SK-N-MC (cell line): ENCODE measurements around the gene NEK8.
"Not testable (repeated sequence)": the region's sequence is repeated elsewhere in the genome, so short reads cannot be mapped to it uniquely, and the experiment has no call there.

Experiments used
- DNase-seq: peaks from one replicate; pipeline ENCODE4 v3.0.0-alpha.2; 2011; ENCODE audit warnings: low read depth, low spot score
- H3K27ac ChIP-seq: fragments of 200-600 bp; sonication (generic); 2 replicates; pipeline ENCODE4 v1.5.1; 2016; ENCODE audit warnings: mixed run types
- H3K36me3 ChIP-seq: fragments of 200-600 bp; sonication (generic); 2 replicates; pipeline ENCODE4 v1.6.1; 2017; ENCODE audit warnings: antibody characterized with exemption, low read length, mixed read lengths; ENCODE audit not compliant: insufficient read depth
- H3K4me3 ChIP-seq: fragments of 200-600 bp; sonication (generic); 2 replicates; pipeline ENCODE4 v1.5.1; 2016
- H3K9ac ChIP-seq: fragments of 200-600 bp; sonication (generic); 2 replicates; pipeline ENCODE4 v1.8.0; 2017; ENCODE audit warnings: mixed run types, mixed read lengths; ENCODE audit not compliant: insufficient read length
- H3K9me3 ChIP-seq: fragments of 200-600 bp; sonication (generic); 2 replicates; pipeline ENCODE4 v1.6.1; 2017; ENCODE audit warnings: low read depth, mild to moderate bottlenecking, antibody characterized with exemption, low read length, moderate library complexity, mixed read lengths
- EZH2 ChIP-seq: fragments of 200-600 bp; sonication (generic); IDR thresholded peaks from one replicate; pipeline ENCODE4 v1.6.1; 2017; ENCODE audit warnings: antibody characterized with exemption
- FOXP2 ChIP-seq: optimal IDR thresholded peaks from 2 replicates; pipeline ENCODE3; 2011; ENCODE audit warnings: mild to moderate bottlenecking, moderate library complexity; ENCODE audit not compliant: insufficient read depth; ENCODE audit errors: extremely low read length, control extremely low read depth
- POLR2AphosphoS5 ChIP-seq: IDR thresholded peaks from 2 replicates; pipeline ENCODE4 v1.6.1; 2012; ENCODE audit warnings: mild to moderate bottlenecking, low read depth, low read length, borderline replicate concordance

The NEK8 gene

DNA sequence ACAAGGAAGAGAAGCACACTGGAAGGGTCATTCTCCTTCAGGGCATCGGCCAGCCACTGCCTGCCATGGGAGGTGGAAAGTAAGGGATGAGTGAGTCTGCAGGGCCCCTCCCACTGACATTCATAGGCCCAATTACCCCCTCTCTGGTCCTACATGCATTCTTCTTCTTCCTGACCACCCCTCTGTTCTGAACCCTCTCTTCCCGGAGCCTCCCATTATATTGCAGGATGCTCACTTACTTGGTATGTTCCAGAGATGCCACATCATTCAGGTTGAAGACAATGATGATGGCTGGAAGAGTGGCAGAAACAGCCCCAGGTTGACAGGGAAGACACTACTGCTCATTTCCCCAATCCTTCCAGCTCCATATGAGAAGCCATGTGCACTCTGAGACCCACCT is 13.4 kb upstream of the NEK8 start:
- Histone ChIP-seq H3K9ac (no peak overlapping the region), H3K27ac (no peak overlapping the region), H3K4me3 (no peak overlapping the region), H3K36me3 (peaks cover 29% of the 10 kb centered on the region), H3K9me3 (no peaks in the 10 kb centered on the region)
- TF ChIP-seq EZH2 (no peak), FOXP2 (no peak), POLR2AphosphoS5 (no peak)
- no peak for DNase-seq

DNA sequence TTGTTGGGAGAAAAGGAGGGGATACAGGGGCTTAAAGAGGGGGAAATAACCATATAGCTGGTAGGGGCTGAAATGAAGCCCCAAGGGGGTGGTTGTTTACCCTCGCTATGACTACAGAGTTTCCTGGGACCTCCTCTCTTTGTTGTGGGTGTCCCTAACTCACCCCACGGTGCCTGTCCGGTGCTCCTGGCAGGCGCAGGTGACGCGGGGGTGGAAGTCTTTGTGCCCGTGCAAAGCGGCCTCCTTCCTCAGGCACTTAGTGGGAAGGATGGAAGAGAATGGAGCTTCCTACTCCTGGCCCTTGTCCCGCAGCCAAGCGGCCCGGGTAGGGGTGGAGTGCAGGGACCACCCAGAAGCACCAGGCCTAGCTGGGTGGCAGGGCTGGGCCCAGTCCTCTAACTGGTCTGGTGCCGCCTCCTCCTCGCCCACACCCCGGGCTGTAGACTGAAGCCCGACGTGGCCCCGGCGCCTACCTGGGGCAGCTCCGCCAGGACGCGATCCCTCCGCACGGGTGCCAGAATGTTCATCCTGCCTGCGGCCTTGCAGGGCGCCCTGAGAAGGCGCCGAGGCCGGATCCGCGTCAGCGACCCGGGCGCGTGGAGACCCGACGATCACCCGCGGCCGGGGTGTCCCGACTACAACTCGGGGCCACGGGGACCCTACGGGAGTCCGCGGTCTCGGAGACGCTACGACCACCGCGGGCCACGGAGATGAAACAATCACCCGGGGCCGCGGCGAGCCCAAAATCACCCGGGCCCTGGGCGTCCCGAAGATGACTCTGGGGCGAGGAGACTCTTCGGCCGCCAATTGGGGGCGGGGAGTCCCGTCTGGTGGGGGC is 11.6 kb upstream of the NEK8 start:
- TF ChIP-seq EZH2 (no peak), FOXP2 (no peak), POLR2AphosphoS5 (no peak; the same call in 1 of the 2 replicates)
- DNase-seq = no peak
- peaks cover 47% of the 10 kb centered on the region for H3K36me3 ChIP-seq
- H3K27ac ChIP-seq = peak overlapping the region; percentile 89
- peak overlapping the region; percentile 92 for H3K4me3 ChIP-seq
- no peaks in the 10 kb centered on the region for H3K9me3 ChIP-seq
- peak overlapping the region; percentile 96 for H3K9ac ChIP-seq

DNA sequence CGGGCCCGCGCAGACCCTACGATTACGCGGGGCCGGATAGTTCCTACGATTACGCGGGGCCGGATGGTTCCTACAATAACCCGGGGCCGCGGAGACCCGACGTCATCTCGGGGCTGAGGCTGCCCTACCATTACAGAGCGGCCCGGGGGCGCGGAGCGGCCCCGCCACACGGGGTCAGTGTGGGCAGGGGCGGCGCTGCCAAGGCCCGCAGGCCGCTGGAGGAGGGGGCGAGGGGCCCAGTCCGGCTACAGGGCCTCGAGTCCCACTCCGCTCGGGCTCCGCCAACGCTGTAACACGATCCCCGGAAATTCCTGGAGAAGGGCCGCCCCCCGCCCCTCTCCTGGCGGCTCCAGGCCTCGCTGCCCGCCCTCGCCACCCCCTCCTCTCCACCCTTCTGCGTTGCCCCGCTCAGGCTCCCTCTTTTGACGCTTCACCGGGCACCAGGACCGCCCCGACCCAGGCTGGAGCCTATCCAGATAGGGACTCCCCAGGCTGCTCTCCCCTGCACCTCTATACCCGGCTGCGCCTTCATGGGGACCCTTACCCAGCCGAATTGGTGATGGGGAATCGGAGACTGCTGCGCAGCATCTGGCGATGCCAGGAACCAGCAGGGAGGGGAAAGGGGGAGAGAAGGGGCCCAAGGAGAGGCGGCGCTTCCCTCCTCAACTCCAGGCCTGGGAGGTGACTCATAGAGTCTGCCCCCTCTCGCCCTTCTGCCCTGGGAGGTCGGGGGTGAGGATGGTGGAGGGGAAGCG is 10.8 kb upstream of the NEK8 start, which contains the start of gene RAB34:
RAB34 (minus strand) TSS at position 291 of the 755 bp plus-strand sequence. CDS start 602 bp downstream, outside the sequence.
- H3K4me3 ChIP-seq = peak within 1 kb of the TSS; percentile 92
- H3K27ac ChIP-seq = peak within 1 kb of the TSS; percentile 89
- H3K9ac ChIP-seq = peak within 1 kb of the TSS; percentile 96
- TF ChIP-seq EZH2 (no peak), POLR2AphosphoS5 (peak; percentile 70)
- H3K9me3 ChIP-seq = no peaks in the 10 kb centered on the region
- no peak for DNase-seq
- peaks cover 54% of the 10 kb centered on the region for H3K36me3 ChIP-seq

DNA sequence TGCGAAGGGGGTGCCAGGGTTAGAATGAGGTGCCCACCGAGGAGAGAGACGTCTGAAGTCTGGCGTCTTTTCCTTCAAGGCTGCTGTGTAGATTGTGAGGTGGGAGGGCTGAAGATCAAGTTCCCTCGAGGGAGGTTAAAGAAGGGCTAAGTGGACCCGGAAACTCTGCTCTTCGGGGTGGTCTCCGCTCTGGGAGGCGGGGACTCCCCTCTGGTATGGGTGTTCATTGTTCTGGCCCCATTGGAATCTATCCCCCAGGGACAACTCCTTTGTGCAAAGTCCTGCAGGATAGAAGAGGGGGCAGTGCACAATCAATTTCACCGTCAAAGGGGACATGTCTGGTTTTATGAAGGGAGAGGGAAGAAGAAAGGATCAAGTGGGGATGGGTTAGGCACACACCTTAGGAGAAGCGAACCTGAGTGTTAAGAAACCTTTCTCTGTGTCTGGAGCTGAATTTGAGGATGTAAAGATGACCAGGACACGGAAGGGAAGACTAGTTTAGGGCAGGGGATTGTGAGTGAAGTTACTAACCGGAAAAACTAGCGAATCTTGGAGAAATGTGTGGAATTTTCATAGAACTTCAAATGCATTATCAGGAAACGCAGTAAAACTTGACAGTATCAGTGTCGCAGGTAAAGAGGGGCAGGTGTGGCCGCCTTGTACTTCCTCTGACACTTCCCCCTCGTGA is 10.1 kb upstream of the NEK8 start:
- Histone ChIP-seq H3K36me3 (peaks cover 58% of the 10 kb centered on the region), H3K27ac (peak overlapping the region; percentile 89), H3K9me3 (no peaks in the 10 kb centered on the region), H3K4me3 (peak overlapping the region; percentile 92), H3K9ac (peak overlapping the region; percentile 78)
- no peak for DNase-seq
- TF ChIP-seq EZH2 = no peak
- TF ChIP-seq FOXP2 = no peak
- TF ChIP-seq POLR2AphosphoS5 = no peak; the same call in 1 of the 2 replicates

DNA sequence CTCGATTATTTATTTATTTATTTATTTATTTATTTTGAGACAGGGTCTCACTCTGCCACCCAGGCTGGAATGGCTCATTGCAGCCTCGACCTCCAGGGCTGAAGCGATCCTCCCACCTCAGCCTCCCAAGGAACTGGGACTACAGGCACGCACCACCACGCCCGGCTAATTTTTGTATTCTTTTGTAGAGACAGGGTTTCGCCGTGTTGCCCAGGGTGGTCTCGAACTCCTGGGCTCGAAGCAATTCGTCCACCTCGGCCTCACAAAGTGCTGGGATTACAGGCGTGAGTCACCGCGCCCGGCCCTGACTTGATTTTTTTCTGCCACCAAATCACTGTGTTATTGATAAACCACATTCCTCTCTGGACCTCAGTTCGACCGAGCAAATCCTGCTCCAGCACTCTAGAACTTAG is 9.6 kb upstream of the NEK8 start:
- H3K36me3 ChIP-seq = peaks cover 59% of the 10 kb centered on the region
- DNase-seq = no peak
- H3K9ac ChIP-seq = peak overlapping the region; percentile 77
- peak overlapping the region; percentile 89 for H3K27ac ChIP-seq
- H3K9me3 ChIP-seq = no peaks in the 10 kb centered on the region
- peak overlapping the region; percentile 99 for H3K4me3 ChIP-seq
- TF ChIP-seq POLR2AphosphoS5 (no peak), FOXP2 (no peak), EZH2 (no peak)

DNA sequence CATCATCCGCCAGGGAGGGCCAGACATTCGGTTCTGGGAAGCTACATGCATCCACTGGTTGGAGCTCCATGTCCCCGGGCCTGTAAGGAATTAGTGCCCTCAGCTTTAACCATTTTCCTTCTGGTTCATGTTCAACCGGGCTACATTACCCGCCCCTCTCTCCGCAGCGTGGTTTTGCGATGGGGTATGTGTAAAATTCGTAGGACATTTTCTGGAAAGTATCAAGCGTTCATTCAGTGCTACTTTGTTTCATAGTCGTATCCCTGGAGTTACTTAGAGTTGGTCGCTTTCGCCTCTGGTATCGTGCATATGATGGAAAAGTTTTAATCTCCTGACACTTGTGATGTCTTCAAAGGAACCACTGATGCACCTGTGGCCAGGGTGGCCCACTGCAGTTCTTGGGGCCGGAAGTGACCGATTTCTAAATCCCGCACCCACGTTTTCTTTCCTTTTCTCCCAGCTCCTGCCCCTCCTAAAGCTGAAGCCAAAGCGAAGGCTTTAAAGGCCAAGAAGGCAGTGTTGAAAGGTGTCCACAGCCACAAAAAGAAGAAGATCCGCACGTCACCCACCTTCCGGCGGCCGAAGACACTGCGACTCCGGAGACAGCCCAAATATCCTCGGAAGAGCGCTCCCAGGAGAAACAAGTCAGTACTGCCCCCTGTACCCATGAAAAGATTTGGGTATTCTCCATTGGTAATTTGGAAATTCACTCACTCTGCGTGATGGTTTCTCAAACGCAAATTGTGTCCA is 8.2 kb upstream of the NEK8 start:
- no peak for DNase-seq

DNA sequence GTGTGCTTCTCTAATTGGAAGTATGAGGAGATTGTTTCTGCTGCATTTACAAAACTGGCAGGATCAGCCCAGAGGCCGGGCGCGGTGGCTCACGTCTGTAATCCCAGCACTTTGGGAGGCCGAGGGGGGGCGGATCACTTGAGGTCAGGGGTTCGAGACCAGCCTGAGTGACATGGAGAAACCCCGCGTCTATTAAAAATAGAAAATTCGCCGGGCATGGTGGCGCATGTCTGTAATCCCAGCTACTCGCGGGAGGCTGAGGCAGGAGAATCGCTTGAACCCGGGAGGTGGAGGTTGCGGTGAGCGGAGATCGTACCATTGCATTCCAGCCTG is 7.6 kb upstream of the NEK8 start:
- H3K9me3 ChIP-seq, DNase-seq: not testable (repeated sequence)
- Histone ChIP-seq H3K4me3 (peak overlapping the region; percentile 99), H3K27ac (peak overlapping the region; percentile 89), H3K36me3 (peaks cover 52% of the 10 kb centered on the region), H3K9ac (peak overlapping the region; percentile 100)

More for the DNA sequence above, 8.2 kb upstream of the NEK8 start:
- Histone ChIP-seq H3K36me3 (peaks cover 58% of the 10 kb centered on the region), H3K9me3 (no peaks in the 10 kb centered on the region), H3K9ac (peak overlapping the region; percentile 100), H3K4me3 (peak overlapping the region; percentile 99), H3K27ac (peak overlapping the region; percentile 89)
- no peak for TF ChIP-seq POLR2AphosphoS5
- no peak for TF ChIP-seq EZH2
- no peak for TF ChIP-seq FOXP2

DNA sequence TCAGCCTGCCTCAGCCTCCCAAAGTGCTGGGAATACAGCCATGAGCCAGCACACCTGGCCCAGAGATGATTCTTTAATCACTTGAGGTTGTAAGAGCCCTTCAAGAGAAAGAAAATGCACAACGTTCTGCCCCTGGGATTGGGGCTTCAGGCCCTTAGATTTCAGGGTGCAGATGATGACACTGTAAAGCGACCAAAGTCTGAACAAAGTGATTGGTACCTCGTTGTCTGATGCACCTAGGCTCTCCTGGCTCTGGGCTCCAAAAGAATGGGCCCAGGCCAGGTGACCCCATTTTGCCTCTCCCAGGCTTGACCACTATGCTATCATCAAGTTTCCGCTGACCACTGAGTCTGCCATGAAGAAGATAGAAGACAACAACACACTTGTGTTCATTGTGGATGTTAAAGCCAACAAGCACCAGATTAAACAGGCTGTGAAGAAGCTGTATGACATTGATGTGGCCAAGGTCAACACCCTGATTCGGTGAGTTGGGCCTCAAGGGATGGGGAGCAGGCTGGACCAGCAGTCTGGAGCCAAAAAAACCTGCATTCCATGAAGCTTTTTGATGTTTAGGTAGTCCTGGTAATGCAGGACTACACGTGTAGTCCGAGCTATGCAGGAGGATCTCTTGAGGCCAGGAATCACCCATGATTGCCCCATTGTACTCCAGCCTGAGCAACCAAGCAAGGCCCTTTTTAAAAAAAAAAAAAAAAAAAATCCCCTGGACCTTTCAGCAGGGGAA is 6.0 kb upstream of the NEK8 start:
- Histone ChIP-seq H3K4me3 (peak overlapping the region; percentile 99), H3K9me3 (no peaks in the 10 kb centered on the region), H3K9ac (no peak overlapping the region), H3K27ac (peak overlapping the region; percentile 89), H3K36me3 (peaks cover 51% of the 10 kb centered on the region)
- no peak for DNase-seq
- TF ChIP-seq EZH2 = no peak
- no peak for TF ChIP-seq FOXP2
- no peak for TF ChIP-seq POLR2AphosphoS5
